ENCODE measurements around the gene CENPU.

DNA sequence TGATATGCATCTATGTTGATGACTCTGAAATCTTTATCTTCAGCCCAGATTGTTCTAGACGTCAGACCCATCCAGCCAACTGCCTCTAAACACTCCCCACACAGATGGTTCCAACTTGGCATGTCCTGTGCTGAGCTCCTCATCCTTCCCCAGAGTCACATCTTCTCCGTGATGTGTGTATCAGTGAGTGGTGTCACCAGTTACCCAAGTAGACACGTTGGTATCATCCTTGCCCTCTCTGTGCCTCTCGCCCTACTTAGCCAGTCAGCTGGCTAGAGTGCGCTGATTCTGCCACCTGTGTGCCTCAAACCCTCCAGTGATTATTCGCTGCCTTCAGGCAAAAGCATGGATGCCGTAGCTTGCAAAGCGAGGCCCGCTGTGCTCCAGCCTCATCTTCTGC lies 65.8 kb downstream of the CENPU start:
- TF ChIP-seq BHLHE40 (IDR thresholded peaks at IDR 0.05; ENCODE audit: borderline replicate concordance) (no peak), FOXA1 (IDR thresholded peaks at IDR 0.05) (no peak), SP1 (IDR thresholded peaks at IDR 0.05) (no peak), FOXM1 (IDR thresholded peaks at IDR 0.05; ENCODE audit: borderline replicate concordance) (no peak)
